ENCODE measurements around the gene ARFGAP2.

ARFGAP2 gene

DNA sequence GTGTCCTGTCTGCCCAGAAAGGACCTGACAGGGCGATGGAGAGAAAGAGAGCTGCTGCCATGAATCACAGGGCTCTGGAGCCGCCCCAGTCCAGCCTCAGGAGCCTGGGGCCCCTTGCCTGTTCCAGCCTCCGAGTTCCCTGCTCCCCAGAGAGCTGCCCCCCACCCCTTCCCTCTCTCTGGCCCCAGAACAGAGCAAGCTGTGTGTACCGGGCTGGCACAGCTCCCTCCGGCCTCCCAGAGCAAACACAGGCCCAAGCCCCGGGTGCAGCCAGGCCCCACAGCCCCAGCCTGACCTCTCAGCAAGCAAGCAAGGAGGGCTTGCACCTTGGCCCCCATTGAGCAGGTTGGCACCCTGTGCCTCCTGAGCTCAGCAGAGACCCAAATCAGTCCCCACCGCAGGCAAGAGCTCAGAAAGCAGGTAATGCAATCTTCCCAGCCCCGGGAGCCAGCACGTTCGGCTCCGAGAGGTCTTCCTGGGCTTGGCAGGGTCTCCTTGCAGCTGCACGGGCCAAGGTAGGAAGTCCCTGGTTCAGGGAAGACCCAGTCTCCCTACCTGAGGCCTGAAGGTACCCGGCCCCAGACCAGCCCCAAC, 8.1 kb upstream of the ARFGAP2 start:
- no peak for TF ChIP-seq TAF1 (IDR thresholded peaks at IDR 0.05; ENCODE audit: low read depth)
- TF ChIP-seq FOXM1 (IDR thresholded peaks at IDR 0.05; ENCODE audit: borderline replicate concordance, low read depth): no peak
- no peak for TF ChIP-seq ZBTB7A (IDR thresholded peaks at IDR 0.05; ENCODE audit: low read depth)
- no peak for TF ChIP-seq YY1 (IDR thresholded peaks at IDR 0.05; ENCODE audit: low read depth)
- TF ChIP-seq, protein P1, sequence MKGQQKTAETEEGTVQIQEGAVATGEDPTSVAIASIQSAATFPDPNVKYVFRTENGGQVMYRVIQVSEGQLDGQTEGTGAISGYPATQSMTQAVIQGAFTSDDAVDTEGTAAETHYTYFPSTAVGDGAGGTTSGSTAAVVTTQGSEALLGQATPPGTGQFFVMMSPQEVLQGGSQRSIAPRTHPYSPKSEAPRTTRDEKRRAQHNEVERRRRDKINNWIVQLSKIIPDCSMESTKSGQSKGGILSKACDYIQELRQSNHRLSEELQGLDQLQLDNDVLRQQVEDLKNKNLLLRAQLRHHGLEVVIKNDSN (IDR thresholded peaks at IDR 0.05): no peak
- TF ChIP-seq CREB1 (IDR thresholded peaks at IDR 0.05; ENCODE audit: low read depth): no peak
- TF ChIP-seq TCF12 (IDR thresholded peaks at IDR 0.05; ENCODE audit: low read depth): no peak
- TF ChIP-seq, protein P2, sequence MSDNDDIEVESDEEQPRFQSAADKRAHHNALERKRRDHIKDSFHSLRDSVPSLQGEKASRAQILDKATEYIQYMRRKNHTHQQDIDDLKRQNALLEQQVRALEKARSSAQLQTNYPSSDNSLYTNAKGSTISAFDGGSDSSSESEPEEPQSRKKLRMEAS (IDR thresholded peaks at IDR 0.05): no peak
- no peak for TF ChIP-seq CEBPB (IDR thresholded peaks at IDR 0.05)
- TF ChIP-seq NFIC (IDR thresholded peaks at IDR 0.05): no peak
- TF ChIP-seq TEAD4 (IDR thresholded peaks at IDR 0.05): no peak
- no peak for TF ChIP-seq EP300 (IDR thresholded peaks at IDR 0.05; ENCODE audit: borderline replicate concordance)
- TF ChIP-seq, protein P3, sequence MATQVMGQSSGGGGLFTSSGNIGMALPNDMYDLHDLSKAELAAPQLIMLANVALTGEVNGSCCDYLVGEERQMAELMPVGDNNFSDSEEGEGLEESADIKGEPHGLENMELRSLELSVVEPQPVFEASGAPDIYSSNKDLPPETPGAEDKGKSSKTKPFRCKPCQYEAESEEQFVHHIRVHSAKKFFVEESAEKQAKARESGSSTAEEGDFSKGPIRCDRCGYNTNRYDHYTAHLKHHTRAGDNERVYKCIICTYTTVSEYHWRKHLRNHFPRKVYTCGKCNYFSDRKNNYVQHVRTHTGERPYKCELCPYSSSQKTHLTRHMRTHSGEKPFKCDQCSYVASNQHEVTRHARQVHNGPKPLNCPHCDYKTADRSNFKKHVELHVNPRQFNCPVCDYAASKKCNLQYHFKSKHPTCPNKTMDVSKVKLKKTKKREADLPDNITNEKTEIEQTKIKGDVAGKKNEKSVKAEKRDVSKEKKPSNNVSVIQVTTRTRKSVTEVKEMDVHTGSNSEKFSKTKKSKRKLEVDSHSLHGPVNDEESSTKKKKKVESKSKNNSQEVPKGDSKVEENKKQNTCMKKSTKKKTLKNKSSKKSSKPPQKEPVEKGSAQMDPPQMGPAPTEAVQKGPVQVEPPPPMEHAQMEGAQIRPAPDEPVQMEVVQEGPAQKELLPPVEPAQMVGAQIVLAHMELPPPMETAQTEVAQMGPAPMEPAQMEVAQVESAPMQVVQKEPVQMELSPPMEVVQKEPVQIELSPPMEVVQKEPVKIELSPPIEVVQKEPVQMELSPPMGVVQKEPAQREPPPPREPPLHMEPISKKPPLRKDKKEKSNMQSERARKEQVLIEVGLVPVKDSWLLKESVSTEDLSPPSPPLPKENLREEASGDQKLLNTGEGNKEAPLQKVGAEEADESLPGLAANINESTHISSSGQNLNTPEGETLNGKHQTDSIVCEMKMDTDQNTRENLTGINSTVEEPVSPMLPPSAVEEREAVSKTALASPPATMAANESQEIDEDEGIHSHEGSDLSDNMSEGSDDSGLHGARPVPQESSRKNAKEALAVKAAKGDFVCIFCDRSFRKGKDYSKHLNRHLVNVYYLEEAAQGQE (IDR thresholded peaks at IDR 0.05; ENCODE audit: low read depth): no peak
- TF ChIP-seq EGR1 (IDR thresholded peaks at IDR 0.05): no peak
- no peak for TF ChIP-seq RAD21 (IDR thresholded peaks at IDR 0.05; ENCODE audit: low read depth)

DNA sequence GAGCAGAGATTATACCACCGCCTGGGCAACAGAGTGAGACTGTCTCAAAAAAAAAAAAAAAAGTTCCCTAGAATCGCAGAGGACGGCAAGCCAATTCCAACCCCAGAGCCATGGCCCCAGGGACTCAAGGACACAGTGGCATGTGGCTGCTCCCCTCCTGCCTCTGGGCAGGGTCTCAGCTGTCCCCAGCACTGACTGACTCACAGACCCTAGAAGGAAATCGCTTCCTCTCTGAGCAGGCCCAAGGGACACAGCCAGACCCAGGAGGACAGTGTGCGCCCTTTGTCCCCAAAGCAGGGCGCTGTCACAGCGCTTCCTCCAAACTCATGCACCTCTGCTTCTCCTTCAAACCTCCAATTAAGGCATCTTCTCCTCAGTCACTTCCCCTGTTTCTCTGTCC, 7.3 kb upstream of the ARFGAP2 start:
- no peak for TF ChIP-seq TAF1 (IDR thresholded peaks at IDR 0.05; ENCODE audit: low read depth)
- no peak for TF ChIP-seq NFIC (IDR thresholded peaks at IDR 0.05)
- TF ChIP-seq, protein P3 (IDR thresholded peaks at IDR 0.05; ENCODE audit: low read depth): no peak
- TF ChIP-seq EP300 (IDR thresholded peaks at IDR 0.05; ENCODE audit: borderline replicate concordance): no peak
- no peak for TF ChIP-seq ZBTB7A (IDR thresholded peaks at IDR 0.05; ENCODE audit: low read depth)
- no peak for TF ChIP-seq CEBPB (IDR thresholded peaks at IDR 0.05)
- no peak for TF ChIP-seq YY1 (IDR thresholded peaks at IDR 0.05; ENCODE audit: low read depth)

DNA sequence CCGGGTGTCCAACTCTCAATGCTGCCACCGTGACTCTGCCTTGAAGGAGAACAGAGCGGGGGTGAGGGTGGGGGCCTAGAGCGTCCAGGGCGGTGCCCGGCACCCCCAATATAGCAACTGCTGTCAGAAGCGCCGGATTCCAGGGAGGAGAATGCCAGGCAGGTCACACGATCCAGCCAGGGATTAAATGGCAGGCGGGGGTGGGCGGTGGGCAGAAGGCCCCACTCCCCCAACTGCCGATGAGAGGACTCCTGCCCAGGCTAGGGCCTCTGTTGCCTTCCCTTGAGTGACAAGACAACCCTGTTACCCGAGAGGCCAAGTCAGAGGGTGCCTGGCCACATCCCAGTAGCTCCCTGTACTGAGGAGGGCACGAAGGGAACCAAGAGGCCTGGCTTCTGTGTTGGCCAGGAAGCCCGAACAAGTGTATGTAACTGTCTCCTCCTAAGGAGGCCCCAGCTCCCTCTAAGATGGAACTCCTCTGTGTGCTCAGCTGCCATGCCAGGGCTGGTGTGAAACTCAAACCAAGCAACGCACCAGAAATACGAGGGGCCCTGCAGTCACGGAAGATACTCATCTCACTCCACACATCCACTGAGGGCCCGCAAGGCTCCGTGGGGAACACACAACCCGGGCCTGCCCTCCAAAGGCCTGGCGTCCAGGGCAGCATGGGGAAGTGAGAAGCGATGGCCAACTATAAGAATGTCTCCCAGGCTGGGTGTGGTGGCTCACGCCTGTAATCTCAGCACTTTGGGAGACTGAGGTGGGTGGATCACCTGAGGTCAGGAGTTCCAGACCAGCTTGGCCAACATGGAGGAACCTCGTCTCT, 6.6 kb upstream of the ARFGAP2 start:
- TF ChIP-seq, protein P1 (IDR thresholded peaks at IDR 0.05): no peak
- no peak for TF ChIP-seq YY1 (IDR thresholded peaks at IDR 0.05; ENCODE audit: low read depth)
- no peak for TF ChIP-seq NFIC (IDR thresholded peaks at IDR 0.05)
- no peak for TF ChIP-seq EP300 (IDR thresholded peaks at IDR 0.05; ENCODE audit: borderline replicate concordance)

DNA sequence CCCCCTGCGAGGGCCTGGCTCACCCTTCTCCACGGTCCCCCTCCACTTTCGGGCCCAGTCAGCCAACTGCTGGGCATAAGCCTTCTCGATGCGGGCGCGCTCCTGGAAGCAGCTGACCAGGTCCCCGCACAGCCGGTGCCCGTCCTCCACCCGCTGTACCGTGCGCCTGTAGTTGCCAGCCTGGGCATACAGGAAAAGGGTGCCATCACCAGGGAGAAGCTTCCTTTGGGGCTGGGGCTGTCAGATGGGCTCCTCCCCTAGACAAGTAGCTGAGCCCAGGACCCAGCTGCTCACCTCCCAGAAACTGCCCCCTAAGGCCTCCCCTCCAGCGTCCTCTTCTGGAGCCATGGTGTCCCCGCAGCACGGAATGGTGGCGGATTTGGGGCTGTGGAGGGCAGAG, 5.7 kb upstream of the ARFGAP2 start:
- TF ChIP-seq TEAD4 (IDR thresholded peaks at IDR 0.05) (no peak), TAF1 (IDR thresholded peaks at IDR 0.05; ENCODE audit: low read depth) (no peak), RAD21 (IDR thresholded peaks at IDR 0.05; ENCODE audit: low read depth) (no peak), EP300 (IDR thresholded peaks at IDR 0.05; ENCODE audit: borderline replicate concordance) (no peak), EGR1 (IDR thresholded peaks at IDR 0.05) (no peak), FOXM1 (IDR thresholded peaks at IDR 0.05; ENCODE audit: borderline replicate concordance, low read depth) (no peak)
- TF ChIP-seq, protein P3 (IDR thresholded peaks at IDR 0.05; ENCODE audit: low read depth): no peak
- TF ChIP-seq, protein P1 (IDR thresholded peaks at IDR 0.05): no peak
